Psoas muscle (tissue), 8 donors: ENCODE data around the gene DLX3. TPM values are rescaled to one million over a fixed set of nuclear protein-coding genes. Genes with fewer than 3 reads are reported as not detected.

ENCODE experiments used
- ATAC-seq, 4 donors: fragments of 200-7000 bp; cut with Tn5 transposase; one replicate each; pipeline ENCODE4 v1.9.1; 2020; ENCODE audit warnings: moderate library complexity in 3 of 4, mild to moderate bottlenecking in 2 of 4
- DNase-seq, 2 donors: peaks; one replicate each; pipeline ENCODE4 v3.0.0-alpha.2; 2020
- H3K27ac ChIP-seq: fragments of 200-600 bp; one replicate; pipeline ENCODE4 v1.8.0; 2022
- H3K27me3 ChIP-seq, 3 donors: fragments of 200-600 bp in 1 of 3; one replicate each; pipeline versions ENCODE4 v1.6.1 to v1.8.0; 2013 to 2022; ENCODE audit warnings: low read length in 2 of 3, mild to moderate bottlenecking in 2 of 3, moderate library complexity in 1 of 3; ENCODE audit not compliant: insufficient read depth in 3 of 3
- H3K36me3 ChIP-seq, 2 donors: fragments of 200-600 bp in 1 of 2; one replicate each; pipeline versions ENCODE4 v1.6.1 to v1.8.0; 2013 to 2022; ENCODE audit warnings: low read depth in 1 of 2, mild to moderate bottlenecking in 1 of 2, moderate library complexity in 1 of 2; ENCODE audit not compliant: insufficient read depth in 1 of 2
- H3K4me1 ChIP-seq: fragments of 200-600 bp; one replicate; pipeline ENCODE4 v1.8.0; 2022
- H3K4me3 ChIP-seq: fragments of 200-600 bp; one replicate; pipeline ENCODE4 v1.8.0; 2022; ENCODE audit warnings: mild to moderate bottlenecking
- H3K9me3 ChIP-seq: fragments of 200-600 bp; one replicate; pipeline ENCODE4 v1.8.0; 2022
- CTCF ChIP-seq: fragments of 200-600 bp; IDR thresholded peaks from one replicate; pipeline ENCODE4 v1.8.0; 2022; ENCODE audit warnings: antibody characterized with exemption
- WGBS, 3 donors: extraction: QIAGEN DNeasy Blood & Tissue Kit; methylation state at CpG; one replicate each; pipeline versions ENCODE4 v1.1.6 to v1.1.7; 2013; 5-methylcytosine and 5-hydroxymethylcytosine counted together
- intact Hi-C, 2 donors: fragments of 100-400 bp; cut with DNase I; formaldehyde crosslinking; loops; one replicate each; pipeline versions ENCODE4 v1.11.0 to v1.14.2; 2022
- polyA plus RNA-seq, 3 donors: library from polyadenylated mRNA; stranded (reverse); fragments of 200-250 nt; gene quantifications; one replicate each; pipeline ENCODE4 v1.2.3, GENCODE V29; 2013
- total RNA-seq, 4 donors: library from RNA; stranded (reverse); fragmentation: NEBNext Ultra II Directional in 2 of 4; extraction: Animal tissue kit (Norgen Biotek cat#: 25700) in 2 of 4; gene quantifications; one replicate each; pipeline versions ENCODE4 v1.2.1 to v1.2.4, GENCODE V29; 2021 to 2023
- donor health status: healthy with polysubstance abuse.
- donor health status: DM: no; HTN: no; CAD: no; lungs with moderate emphysema.
- donor health status: Bipolar disorder and iron deficiency.
- donor health status: healthy.
- donor health status: DM: yes; HTN: yes; CAD: no.
- donor health status: DM: no; HTN: no; CAD: no.
- donor health status: DM: no; HTN: no; CAD: no.
- donor health status: DM: yes; HTN: yes; CAD: no.

The DLX3 gene
- total and polyA plus RNA-seq, 7 donors, result 0.03 TPM; not detected in 6

- Histone ChIP-seq H3K36me3 (no peaks in the 10 kb centered on the region), H3K27ac (no peak overlapping the region), H3K27me3 (peaks cover 0 to 95% (median 46%) of the 10 kb centered on the region in 3 donors), H3K4me3 (no peak overlapping the region), H3K4me1 (peaks cover 19% of the 10 kb centered on the region), H3K9me3 (no peaks in the 10 kb centered on the region)
- intact Hi-C loops, result loop anchor here (5.0 to 10.0 kb wide), 3 partner anchors 278 to 435 kb away; no protein-coding TSS in a partner anchor
- DNase-seq, result no peak
- no peak for TF ChIP-seq CTCF
- 76 to 85% (median 80%) methylated on average over 13 of the region's 13 CpGs for WGBS, 3 donors
- ATAC-seq, result no peak
Observed at GRCh38 chr17:49992191-49992932, 2.7 kb downstream of the DLX3 start.

- H3K27ac ChIP-seq, result no peak overlapping the region
- H3K36me3 ChIP-seq, result no peaks in the 10 kb centered on the region
- WGBS, 3 donors, result 78 to 83% (median 79%) methylated on average over 12 to 14 of the region's 14 CpGs
- no peaks in the 10 kb centered on the region for H3K9me3 ChIP-seq
- no peak for DNase-seq
- H3K4me3 ChIP-seq, result no peak overlapping the region
- H3K4me1 ChIP-seq, result peaks cover 11% of the 10 kb centered on the region
- intact Hi-C loops, result loop anchor here (5.0 to 10.0 kb wide), 3 partner anchors 277 to 434 kb away; no protein-coding TSS in a partner anchor
- TF ChIP-seq CTCF, result no peak
- no peak for ATAC-seq
- H3K27me3 ChIP-seq, result peaks cover 0 to 97% (median 48%) of the 10 kb centered on the region in 3 donors
Observed at GRCh38 chr17:49991409-49991808, 3.6 kb downstream of the DLX3 start.

GRCh38 chr17:49990921-49991320, 4.1 kb downstream of the DLX3 start:
- TF ChIP-seq CTCF, result no peak

GRCh38 chr17:49990331-49990730, 4.7 kb downstream of the DLX3 start:
- intact Hi-C loops, result loop anchor here (5.0 to 10.0 kb wide), 3 partner anchors 276 to 433 kb away; no protein-coding TSS in a partner anchor
- Histone ChIP-seq H3K27ac (no peak overlapping the region), H3K36me3 (no peaks in the 10 kb centered on the region), H3K9me3 (no peaks in the 10 kb centered on the region), H3K27me3 (peaks cover 0 to 87% (median 41%) of the 10 kb centered on the region in 3 donors), H3K4me3 (no peak overlapping the region), H3K4me1 (peaks cover 10% of the 10 kb centered on the region)
- no peak for ATAC-seq
- no peak for DNase-seq
- TF ChIP-seq CTCF, result no peak
- 30 to 37% (median 34%) methylated on average over 3 of the region's 3 CpGs for WGBS, 3 donors

More at GRCh38 chr17:49990921-49991320, 4.1 kb downstream of the DLX3 start:
- Histone ChIP-seq H3K4me3 (no peak overlapping the region), H3K27ac (no peak overlapping the region), H3K36me3 (no peaks in the 10 kb centered on the region), H3K9me3 (no peaks in the 10 kb centered on the region), H3K4me1 (peaks cover 10% of the 10 kb centered on the region), H3K27me3 (peaks cover 0 to 93% (median 45%) of the 10 kb centered on the region in 3 donors)
- whole genome bisulfite sequencing, 3 donors, result 75 to 80% (median 76%) methylated on average over 8 of the region's 8 CpGs
- no peak for DNase-seq
- ATAC-seq, result no peak
- intact Hi-C loops, result loop anchor here (5.0 to 10.0 kb wide), 3 partner anchors 276 to 434 kb away; no protein-coding TSS in a partner anchor
